Measurements from ENCODE around the gene AGBL1. TPM values are rescaled to one million over a fixed set of nuclear protein-coding genes. Genes with fewer than 3 reads are reported as not detected.

The AGBL1 gene
- total and polyA plus RNA-seq, 4 donors = not detected

- Histone ChIP-seq H3K27me3 (ENCODE audit: control insufficient read depth in 4 of 4, insufficient read depth in 4 of 4, low read length in 3 of 4) (peaks cover 0 to 3% (median 1%) of the 10 kb centered on the region in 4 donors), H3K4me1 (ENCODE audit: control insufficient read depth in 4 of 4, insufficient read depth in 4 of 4, low read length in 3 of 4) (no peaks in the 10 kb centered on the region), H3K36me3 (ENCODE audit: control insufficient read depth in 4 of 4, insufficient read depth in 3 of 4, low read depth in 1 of 4, low read length in 3 of 4) (no peaks in the 10 kb centered on the region), H3K4me3 (ENCODE audit: low read depth in 1 of 3, low read length in 3 of 3) (no peak overlapping the region), H3K27ac (ENCODE audit: low read depth in 1 of 2, low read length in 2 of 2) (no peak overlapping the region), H3K9me3 (ENCODE audit: control insufficient read depth in 4 of 4, low read length in 3 of 4) (no peaks in the 10 kb centered on the region), H3K9ac (ENCODE audit: low read depth in 1 of 2, low read length in 2 of 2) (no peak overlapping the region)
- WGBS = 53% methylated on average over 1 of the region's 1 CpG
- TF ChIP-seq ZBTB33 (IDR thresholded peaks at IDR 0.05) = no peak
- TF ChIP-seq FOXA2 (IDR thresholded peaks at IDR 0.05) = no peak
- no peak for TF ChIP-seq RXRA (IDR thresholded peaks at IDR 0.05)
- TF ChIP-seq TAF1 (conservative IDR thresholded peaks at IDR 0.05) = no peak
- TF ChIP-seq REST (IDR thresholded peaks at IDR 0.05) = no peak
- TF ChIP-seq RAD21 (IDR thresholded peaks at IDR 0.05) = no peak
- no peak for TF ChIP-seq JUND (IDR thresholded peaks at IDR 0.05)
- no peak for TF ChIP-seq MAX (IDR thresholded peaks at IDR 0.05)
- TF ChIP-seq HNF4G (IDR thresholded peaks at IDR 0.05) = no peak
- no peak for TF ChIP-seq CTCF (IDR thresholded peaks at IDR 0.05; ENCODE audit: low read depth, low read length, missing input control)
- DNase-seq (ENCODE audit: low spot score) = no peak
These were observed 516.1 kb downstream of the AGBL1 start for GRCh38 chr15:86595741-86596140.

GRCh38 chr15:86603466-86603865, 523.8 kb downstream of the AGBL1 start:
- WGBS = 71% methylated on average over 2 of the region's 2 CpGs
- no peaks in the 10 kb centered on the region for H3K4me1 ChIP-seq (ENCODE audit: control insufficient read depth in 4 of 4, insufficient read depth in 4 of 4, low read length in 3 of 4)
- DNase-seq (ENCODE audit: low spot score) = no peak
- H3K9me3 ChIP-seq (ENCODE audit: control insufficient read depth in 4 of 4, low read length in 3 of 4) = no peaks in the 10 kb centered on the region
- no peak overlapping the region for H3K4me3 ChIP-seq (ENCODE audit: low read depth in 1 of 3, low read length in 3 of 3)
- H3K36me3 ChIP-seq (ENCODE audit: control insufficient read depth in 4 of 4, insufficient read depth in 3 of 4, low read depth in 1 of 4, low read length in 3 of 4) = no peaks in the 10 kb centered on the region
- H3K27me3 ChIP-seq (ENCODE audit: control insufficient read depth in 4 of 4, insufficient read depth in 4 of 4, low read length in 3 of 4) = peaks cover 0 to under 1% (median 0%) of the 10 kb centered on the region in 4 donors
- TF ChIP-seq RAD21 (IDR thresholded peaks at IDR 0.05) (no peak), SP1 (IDR thresholded peaks at IDR 0.05) (no peak), HNF4A (conservative IDR thresholded peaks at IDR 0.05) (no peak), EGR1 (IDR thresholded peaks at IDR 0.05; ENCODE audit: low read depth in 2 of 2) (no peak), HNF4G (IDR thresholded peaks at IDR 0.05) (no peak), ATF3 (IDR thresholded peaks at IDR 0.05) (no peak), FOXA2 (IDR thresholded peaks at IDR 0.05) (no peak), NR2F2 (IDR thresholded peaks at IDR 0.05) (no peak), REST (IDR thresholded peaks at IDR 0.05) (no peak), TAF1 (conservative IDR thresholded peaks at IDR 0.05) (no peak), JUND (IDR thresholded peaks at IDR 0.05) (no peak), MAX (IDR thresholded peaks at IDR 0.05) (no peak)
- H3K9ac ChIP-seq (ENCODE audit: low read depth in 1 of 2, low read length in 2 of 2) = no peak overlapping the region
- no peak overlapping the region for H3K27ac ChIP-seq (ENCODE audit: low read depth in 1 of 2, low read length in 2 of 2)
